ENCODE data around the gene ACER3. TPM values are rescaled to one million over a fixed set of nuclear protein-coding genes. Genes with fewer than 3 reads are reported as not detected.

Gene ACER3
- polyA plus RNA-seq, 1 donor from 2014 or later = 14.9 TPM

- Histone ChIP-seq H3K27me3 (ENCODE audit: insufficient read depth, low read depth, low read length) (no peaks in the 10 kb centered on the region), H2AFZ (ENCODE audit: low read depth, low read length) (no peak overlapping the region), H3K9me3 (ENCODE audit: low read length) (no peaks in the 10 kb centered on the region), H3K9ac (ENCODE audit: low read length) (no peak overlapping the region), H3K4me3 (ENCODE audit: low read length) (no peak overlapping the region), H4K20me1 (ENCODE audit: insufficient read depth) (no peaks in the 10 kb centered on the region), H3F3A (ENCODE audit: insufficient read depth, low read length, poor library complexity, severe bottlenecking) (no peaks in the 10 kb centered on the region), H3K79me2 (replicated peaks; ENCODE audit: insufficient read depth, low read length) (no peaks in the 10 kb centered on the region), H3K27ac (ENCODE audit: low read length) (no peak overlapping the region), H3K9me2 (ENCODE audit: insufficient read depth, low read length) (no peaks in the 10 kb centered on the region), H3K4me2 (ENCODE audit: low read length) (no peak overlapping the region), H3K36me3 (ENCODE audit: insufficient read depth, low read length) (no peaks in the 10 kb centered on the region)
- TF ChIP-seq EZH2 (IDR thresholded peaks at IDR 0.05; ENCODE audit: borderline replicate concordance, insufficient read depth, low read length, poor library complexity, severe bottlenecking) = no peak
- TF ChIP-seq POLR2AphosphoS5 (IDR thresholded peaks at IDR 0.05) = no peak
- TF ChIP-seq MXI1 (conservative IDR thresholded peaks at IDR 0.05; ENCODE audit: poor library complexity, severe bottlenecking) = no peak
- no peak for TF ChIP-seq TAF1 (IDR thresholded peaks at IDR 0.05; ENCODE audit: low read depth)
- TF ChIP-seq RAD21 (conservative IDR thresholded peaks at IDR 0.05) = no peak
- no peak for TF ChIP-seq CTCF (IDR thresholded peaks at IDR 0.05; ENCODE audit: poor library complexity, severe bottlenecking)
- TF ChIP-seq SMC3 (conservative IDR thresholded peaks at IDR 0.05; ENCODE audit: poor library complexity) = no peak
- TF ChIP-seq REST (IDR thresholded peaks at IDR 0.05; ENCODE audit: borderline replicate concordance) = no peak
- TF ChIP-seq EP300 (conservative IDR thresholded peaks at IDR 0.05; ENCODE audit: poor library complexity, severe bottlenecking) = no peak
These were observed 24.0 kb upstream of the ACER3 start for GRCh38 chr11:76836613-76837291.

- no peak for TF ChIP-seq CTCF (IDR thresholded peaks at IDR 0.05; ENCODE audit: poor library complexity, severe bottlenecking)
- H3K4me2 ChIP-seq (ENCODE audit: low read length) = no peak overlapping the region
- no peaks in the 10 kb centered on the region for H3K27me3 ChIP-seq (ENCODE audit: insufficient read depth, low read depth, low read length)
- H3K9me2 ChIP-seq (ENCODE audit: insufficient read depth, low read length) = no peaks in the 10 kb centered on the region
- no peak overlapping the region for H3K4me3 ChIP-seq (ENCODE audit: low read length)
- no peaks in the 10 kb centered on the region for H3K9me3 ChIP-seq (ENCODE audit: low read length)
- H3K27ac ChIP-seq (ENCODE audit: low read length) = no peak overlapping the region
- H3K9ac ChIP-seq (ENCODE audit: low read length) = no peak overlapping the region
- no peaks in the 10 kb centered on the region for H3K79me2 ChIP-seq (replicated peaks; ENCODE audit: insufficient read depth, low read length)
- no peak overlapping the region for H2AFZ ChIP-seq (ENCODE audit: low read depth, low read length)
- H4K20me1 ChIP-seq (ENCODE audit: insufficient read depth) = no peaks in the 10 kb centered on the region
- H3F3A ChIP-seq (ENCODE audit: insufficient read depth, low read length, poor library complexity, severe bottlenecking) = no peaks in the 10 kb centered on the region
- H3K36me3 ChIP-seq (ENCODE audit: insufficient read depth, low read length) = no peaks in the 10 kb centered on the region
These were observed 22.7 kb upstream of the ACER3 start for GRCh38 chr11:76837696-76838677.
